Spleen (tissue), 7 donors: Measurements from ENCODE around the gene GATA6.

ENCODE experiments used
- POLR2A ChIP-seq, 3 donors: fragments of 450-650 bp; IDR thresholded peaks; one replicate each; pipeline ENCODE4 v1.5.1; 2017; ENCODE audit warnings: antibody characterized with exemption in 3 of 3, mild to moderate bottlenecking in 1 of 3
- POLR2AphosphoS5 ChIP-seq, 3 donors: sonication (generic); formaldehyde crosslinking; IDR thresholded peaks; one replicate each; pipeline ENCODE4 v1.5.1; 2017; ENCODE audit warnings: antibody characterized with exemption in 3 of 3
- TF ChIP-seq, protein P1 (sequence below), 11 experiments: fragments of 200-600 bp in 7 of 11; fragments of 450-650 bp in 4 of 11; sonication (generic) in 4 of 11; IDR thresholded peaks in 8 of 11; conservative IDR thresholded peaks in 3 of 11; 1 replicate in 7 of 11; 2 replicates in 4 of 11; pipeline versions ENCODE4 v1.4.0 to v1.8.0; 2016 to 2021; ENCODE audit warnings: antibody characterized with exemption in 11 of 11, inconsistent platforms in 4 of 11, mild to moderate bottlenecking in 1 of 11
- donor health status: DM: no; HTN: no; CAD: no; lungs with moderate emphysema.
- donor health status: DM: no; HTN: no; CAD: no.
- donor health status: DM: no; HTN: no; CAD: no.

DNA sequence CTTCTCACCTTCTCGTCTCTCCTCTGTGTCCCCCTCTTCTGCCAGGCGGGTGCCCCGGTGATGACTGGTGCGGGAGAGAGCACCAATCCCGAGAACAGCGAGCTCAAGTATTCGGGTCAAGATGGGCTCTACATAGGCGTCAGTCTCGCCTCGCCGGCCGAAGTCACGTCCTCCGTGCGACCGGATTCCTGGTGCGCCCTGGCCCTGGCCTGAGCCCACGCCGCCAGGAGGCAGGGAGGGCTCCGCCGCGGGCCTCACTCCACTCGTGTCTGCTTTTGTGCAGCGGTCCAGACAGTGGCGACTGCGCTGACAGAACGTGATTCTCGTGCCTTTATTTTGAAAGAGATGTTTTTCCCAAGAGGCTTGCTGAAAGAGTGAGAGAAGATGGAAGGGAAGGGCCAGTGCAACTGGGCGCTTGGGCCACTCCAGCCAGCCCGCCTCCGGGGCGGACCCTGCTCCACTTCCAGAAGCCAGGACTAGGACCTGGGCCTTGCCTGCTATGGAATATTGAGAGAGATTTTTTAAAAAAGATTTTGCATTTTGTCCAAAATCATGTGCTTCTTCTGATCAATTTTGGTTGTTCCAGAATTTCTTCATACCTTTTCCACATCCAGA is 31.3 kb downstream of the GATA6 start:
- TF ChIP-seq, protein P1, sequence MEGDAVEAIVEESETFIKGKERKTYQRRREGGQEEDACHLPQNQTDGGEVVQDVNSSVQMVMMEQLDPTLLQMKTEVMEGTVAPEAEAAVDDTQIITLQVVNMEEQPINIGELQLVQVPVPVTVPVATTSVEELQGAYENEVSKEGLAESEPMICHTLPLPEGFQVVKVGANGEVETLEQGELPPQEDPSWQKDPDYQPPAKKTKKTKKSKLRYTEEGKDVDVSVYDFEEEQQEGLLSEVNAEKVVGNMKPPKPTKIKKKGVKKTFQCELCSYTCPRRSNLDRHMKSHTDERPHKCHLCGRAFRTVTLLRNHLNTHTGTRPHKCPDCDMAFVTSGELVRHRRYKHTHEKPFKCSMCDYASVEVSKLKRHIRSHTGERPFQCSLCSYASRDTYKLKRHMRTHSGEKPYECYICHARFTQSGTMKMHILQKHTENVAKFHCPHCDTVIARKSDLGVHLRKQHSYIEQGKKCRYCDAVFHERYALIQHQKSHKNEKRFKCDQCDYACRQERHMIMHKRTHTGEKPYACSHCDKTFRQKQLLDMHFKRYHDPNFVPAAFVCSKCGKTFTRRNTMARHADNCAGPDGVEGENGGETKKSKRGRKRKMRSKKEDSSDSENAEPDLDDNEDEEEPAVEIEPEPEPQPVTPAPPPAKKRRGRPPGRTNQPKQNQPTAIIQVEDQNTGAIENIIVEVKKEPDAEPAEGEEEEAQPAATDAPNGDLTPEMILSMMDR (IDR thresholded peaks at IDR 0.05 in 8 of 11, conservative IDR thresholded peaks at IDR 0.05 in 3 of 11), result no peak
- TF ChIP-seq POLR2AphosphoS5 (IDR thresholded peaks at IDR 0.05) (peak; percentile 23 to 77 (median 74)), POLR2A (IDR thresholded peaks at IDR 0.05) (no peak)
